Endothelial cell of umbilical vein (primary cell): ENCODE results near the gene TBC1D14. TPM values are rescaled to one million over a fixed set of nuclear protein-coding genes. Genes with fewer than 3 reads are reported as not detected.

Experiments
- BruUV-seq: library from RNA; stranded (reverse); fragments of 400-500 nt; replicated peaks from 2 replicates; lab custom pipeline; 2021; lab: Mats Ljungman, UMichigan
- CTCF ChIA-PET: fragments of 300-600, 350-600 bp; sonication (Branson Sonifier 250); formaldehyde crosslinking; loops from one replicate; lab custom pipeline; 2021; ENCODE audit warnings: antibody characterized with exemption, inconsistent platforms; lab: Charles Lee
- POLR2A ChIA-PET: fragments of 300-600, 350-600 bp; sonication (Branson Sonifier 250); formaldehyde crosslinking; loops from one replicate; lab custom pipeline; 2021; ENCODE audit warnings: antibody characterized with exemption, inconsistent platforms; lab: Charles Lee
- DNase-seq: peaks from one replicate; pipeline ENCODE4 v3.0.0-alpha.2; 2011; ENCODE audit warnings: low read depth, low spot score
- FAIRE-seq: peaks from 2 replicates; lab custom pipeline; 2011; peaks lifted over from hg19 to GRCh38; lab: Jason Lieb, UNC
- H2AFZ ChIP-seq: 2 replicates; pipeline ENCODE4 v1.6.0; 2012; ENCODE audit warnings: low read depth, low read length, control low read depth, inconsistent platforms
- H3K27ac ChIP-seq: 2 replicates; pipeline ENCODE4 v1.5.1; 2011; ENCODE audit warnings: low read depth, mild to moderate bottlenecking, control low read depth, low read length, moderate library complexity; ENCODE audit not compliant: insufficient read depth
- H3K27me3 ChIP-seq, 2 experiments: 2 replicates each; pipeline versions ENCODE4 v1.6.0 to v1.6.1; 2011; ENCODE audit warnings: low read length in 2 of 2, mixed read lengths in 1 of 2; ENCODE audit not compliant: control insufficient read depth in 2 of 2, insufficient read depth in 2 of 2
- H3K36me3 ChIP-seq, 2 experiments: 2 replicates in 1 of 2; 3 replicates in 1 of 2; pipeline ENCODE4 v1.5.1; 2011; ENCODE audit warnings: low read length in 2 of 2, mild to moderate bottlenecking in 1 of 2, moderate library complexity in 1 of 2; ENCODE audit not compliant: control insufficient read depth in 2 of 2, insufficient read depth in 2 of 2; ENCODE audit errors: extremely low read depth in 1 of 2
- H3K4me1 ChIP-seq: 3 replicates; pipeline ENCODE4 v1.5.1; 2011; ENCODE audit warnings: mild to moderate bottlenecking, low read length; ENCODE audit not compliant: control insufficient read depth, insufficient read depth; ENCODE audit errors: extremely low read depth
- H3K4me2 ChIP-seq: 2 replicates; pipeline ENCODE4 v1.6.1; 2011; ENCODE audit warnings: low read length, control low read depth, mixed read lengths; ENCODE audit not compliant: insufficient read depth
- H3K4me3 ChIP-seq, 3 experiments: fragments of 200-600 bp in 1 of 3; sonication (generic), shearing (Covaris generic) in 1 of 3; replicated peaks in 1 of 3; 2 replicates each; pipeline ENCODE4 v1.5.1; 2011 to 2016; ENCODE audit warnings: control low read depth in 3 of 3, low read length in 3 of 3, mild to moderate bottlenecking in 2 of 3, inconsistent platforms in 1 of 3, low read depth in 1 of 3, moderate library complexity in 1 of 3; ENCODE audit not compliant: insufficient read depth in 1 of 3
- H3K79me2 ChIP-seq: 2 replicates; pipeline ENCODE4 v1.6.0; 2012; ENCODE audit warnings: low read length, inconsistent platforms; ENCODE audit not compliant: control insufficient read depth, insufficient read depth
- H3K9ac ChIP-seq: replicated peaks from 2 replicates; pipeline ENCODE3; 2011; ENCODE audit warnings: low read length, control low read depth; ENCODE audit not compliant: insufficient read depth; ENCODE audit errors: extremely low read depth
- H3K9me1 ChIP-seq: replicated peaks from 3 replicates; pipeline ENCODE4 v1.6.0; 2011; ENCODE audit warnings: mild to moderate bottlenecking, low read length; ENCODE audit not compliant: control insufficient read depth, insufficient read depth; ENCODE audit errors: extremely low read depth
- H3K9me3 ChIP-seq: replicated peaks from 2 replicates; pipeline ENCODE4 v1.5.1; 2012; ENCODE audit warnings: low read length, inconsistent platforms; ENCODE audit not compliant: control insufficient read depth, insufficient read depth
- H4K20me1 ChIP-seq: replicated peaks from 2 replicates; pipeline ENCODE3; 2011; ENCODE audit warnings: mild to moderate bottlenecking, low read length; ENCODE audit not compliant: control insufficient read depth, insufficient read depth; ENCODE audit errors: extremely low read depth
- CTCF ChIP-seq, 2 donors: IDR thresholded peaks; 1 replicate in 1 of 2; 2 replicates in 1 of 2; pipeline ENCODE4 v1.5.1; 2011; ENCODE audit warnings: low read length in 2 of 2, mild to moderate bottlenecking in 2 of 2, moderate library complexity in 2 of 2, control low read depth in 1 of 2, inconsistent platforms in 1 of 2, low read depth in 1 of 2; ENCODE audit not compliant: insufficient read depth in 1 of 2; ENCODE audit errors: extremely low read depth in 1 of 2
- EZH2 ChIP-seq: IDR thresholded peaks from 2 replicates; pipeline ENCODE4 v1.6.1; 2012; ENCODE audit warnings: borderline replicate concordance, low read depth, mild to moderate bottlenecking, moderate library complexity, low read length, inconsistent platforms; ENCODE audit not compliant: severe bottlenecking
- FOS ChIP-seq: IDR thresholded peaks from 2 replicates; pipeline ENCODE4 v1.6.1; 2011; ENCODE audit warnings: mild to moderate bottlenecking, low read length, moderate library complexity, borderline replicate concordance; ENCODE audit not compliant: insufficient read depth
- GATA2 ChIP-seq: IDR thresholded peaks from 2 replicates; pipeline ENCODE4 v1.7.0; 2011; ENCODE audit warnings: low read depth, mild to moderate bottlenecking, moderate library complexity, mixed read lengths, low read length; ENCODE audit not compliant: insufficient read length, insufficient read depth
- JUN ChIP-seq: IDR thresholded peaks from 2 replicates; pipeline ENCODE4 v1.6.1; 2011; ENCODE audit warnings: borderline replicate concordance, low read depth; ENCODE audit not compliant: insufficient read length, insufficient read depth
- MAX ChIP-seq: IDR thresholded peaks from 2 replicates; pipeline ENCODE4 v1.6.1; 2011; ENCODE audit not compliant: insufficient read depth, insufficient read length
- MYC ChIP-seq: IDR thresholded peaks from one replicate; pipeline ENCODE4 v1.6.1; 2011; ENCODE audit warnings: mild to moderate bottlenecking, low read depth, low read length
- POLR2A ChIP-seq: IDR thresholded peaks from 2 replicates; pipeline ENCODE4 v1.6.1; 2012; ENCODE audit warnings: low read depth, mild to moderate bottlenecking, control low read depth, low read length
- POLR2AphosphoS5 ChIP-seq: IDR thresholded peaks from 2 replicates; pipeline ENCODE4 v1.6.1; 2012; ENCODE audit warnings: low read depth, mild to moderate bottlenecking, control low read depth, low read length, moderate library complexity; ENCODE audit not compliant: insufficient read depth
- dilution Hi-C: fragments of 300-500 bp; cut with MboI; formaldehyde crosslinking; loops from one replicate; pipeline ENCODE4 v1.15.0; 2019; ENCODE audit warnings: low sequenced_read_pairs; ENCODE audit not compliant: extremely low pct_ligation_motif_present
- intact Hi-C: fragments of 100-400 bp; cut with micrococcal nuclease; formaldehyde crosslinking; loops from one replicate; pipeline ENCODE4 v1.10.0; 2022
- polyA plus RNA-seq, 4 experiments: library from polyadenylated mRNA; depleted of rRNA in 3 of 4; stranded (reverse) in 3 of 4; unstranded in 1 of 4; fragments of >200 nt; gene quantifications; 2 replicates each; pipeline versions ENCODE4 v1.2.1 to v1.2.3, GENCODE V29; 2011 to 2012; ENCODE audit warnings: missing spikeins in 1 of 4
- total RNA-seq: library from RNA; stranded (reverse); gene quantifications from 2 replicates; pipeline ENCODE4 v1.2.3, GENCODE V29; 2021

Gene TBC1D14
- total and polyA plus RNA-seq, 2 donors (not counting 3 experiments of a cell fraction or from before 2014, with no cell fraction given), result 23.7 to 24.8 TPM

GRCh38 chr4:6992728-6993677 lies 83.4 kb downstream of the TBC1D14 start:
- BruUV-seq, result no TSS peak
- dilution Hi-C loops, result no loop called here
- H4K20me1 ChIP-seq, result peaks cover 2% of the 10 kb centered on the region
- H3K79me2 ChIP-seq, result peaks cover 24% of the 10 kb centered on the region
- H3K4me1 ChIP-seq, result peaks cover 21% of the 10 kb centered on the region
- intact Hi-C loops, result no loop called here
- H3K4me2 ChIP-seq, result no peak overlapping the region
- H3K36me3 ChIP-seq, result peaks cover 6 to 11% of the 10 kb centered on the region in 2 experiments
- no peaks in the 10 kb centered on the region for H3K9me1 ChIP-seq
- H2AFZ ChIP-seq, result no peak overlapping the region
- DNase-seq (no peak), FAIRE-seq (no peak)
- H3K27ac ChIP-seq, result no peak overlapping the region
- no peaks in the 10 kb centered on the region for H3K9me3 ChIP-seq
- POLR2A ChIA-PET, result no interaction called here
- no peak overlapping the region for H3K9ac ChIP-seq
- H3K27me3 ChIP-seq, result no peaks in the 10 kb centered on the region
- H3K4me3 ChIP-seq, result no peak overlapping the region
- no peak for TF ChIP-seq JUN
- TF ChIP-seq EZH2, result no peak
- TF ChIP-seq MYC, result no peak
- TF ChIP-seq MAX, result no peak
- CTCF ChIA-PET, result interaction anchor here (1.5 to 1.9 kb wide), 3 partner anchors 19 to 85 kb away, joined by 5 to 15 read pairs (median 7); no protein-coding TSS in a partner anchor

DNA sequence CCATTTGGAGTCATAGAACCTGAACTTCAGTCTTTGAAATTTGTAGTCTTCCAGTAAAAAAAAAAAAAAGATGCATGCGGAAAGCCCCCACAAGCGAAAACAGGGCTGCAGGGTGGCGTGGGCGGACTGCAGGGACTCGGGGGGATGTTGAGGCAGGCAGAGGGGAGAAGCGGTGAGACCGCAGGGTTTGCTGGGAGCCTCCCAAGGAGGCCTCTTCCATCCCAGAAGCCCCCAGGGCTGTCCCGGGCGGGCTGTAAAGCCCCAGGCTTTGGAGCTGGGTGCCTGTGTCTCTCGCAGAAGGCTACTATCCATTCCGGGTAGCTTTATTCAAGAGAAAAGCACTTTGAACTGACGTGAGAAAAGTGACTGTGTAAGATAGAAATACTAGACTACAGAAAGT lies 86.9 kb downstream of the TBC1D14 start:
- no peak for FAIRE-seq
- TF ChIP-seq CTCF (IDR thresholded peaks at IDR 0.05; ENCODE audit: extremely low read depth in 1 of 2, insufficient read depth in 1 of 2, low read depth in 1 of 2, low read length in 2 of 2), result no peak
- TF ChIP-seq POLR2AphosphoS5, result no peak
- no peak for TF ChIP-seq MAX
- TF ChIP-seq EZH2, result no peak
- TF ChIP-seq GATA2, result no peak
- TF ChIP-seq FOS, result no peak
- no peak for TF ChIP-seq POLR2A
- H3K9ac ChIP-seq, result no peak overlapping the region
- H3K27me3 ChIP-seq, result no peaks in the 10 kb centered on the region
- H3K9me1 ChIP-seq, result no peaks in the 10 kb centered on the region
- no peak overlapping the region for H3K4me2 ChIP-seq
- dilution Hi-C loops (no loop called here), intact Hi-C loops (no loop called here)
- H3K36me3 ChIP-seq, result peaks cover 13 to 21% of the 10 kb centered on the region in 2 experiments
- no TSS peak for BruUV-seq
- no peak for DNase-seq
- ChIA-PET POLR2A (no interaction called here), CTCF (no interaction called here)
- peaks cover 8% of the 10 kb centered on the region for H3K4me1 ChIP-seq
- no peaks in the 10 kb centered on the region for H3K9me3 ChIP-seq
- H4K20me1 ChIP-seq, result peaks cover 2% of the 10 kb centered on the region
- no peak overlapping the region for H2AFZ ChIP-seq
- H3K79me2 ChIP-seq, result peaks cover 8% of the 10 kb centered on the region
- H3K4me3 ChIP-seq, result no peak overlapping the region
- no peak overlapping the region for H3K27ac ChIP-seq
